Measurements from ENCODE around the gene RFWD3.

- TF ChIP-seq POLR2A (IDR thresholded peaks at IDR 0.05) (no peak), CTCF (IDR thresholded peaks at IDR 0.05) (peak in 1 of 2 donors; percentile 10), POLR2AphosphoS5 (IDR thresholded peaks at IDR 0.05) (no peak)
These were observed 15.6 kb downstream of the RFWD3 start for GRCh38 chr16:74650966-74651567.
